Jurkat, Clone E6-1 (cell line): ENCODE measurements around the gene PPCDC.

Experiments used
- DNase-seq: peaks from one replicate; pipeline ENCODE4 v3.0.0-alpha.2; 2011; ENCODE audit warnings: low read depth, low spot score
- H3K4me3 ChIP-seq: 2 replicates; pipeline ENCODE4 v1.5.1; 2011; ENCODE audit warnings: mild to moderate bottlenecking, low read length, control low read depth, moderate library complexity

The PPCDC gene

GRCh38 chr15:75037685-75038084, 14.3 kb downstream of the PPCDC start:
- DNase-seq, result no peak
- no peak overlapping the region for H3K4me3 ChIP-seq

DNA sequence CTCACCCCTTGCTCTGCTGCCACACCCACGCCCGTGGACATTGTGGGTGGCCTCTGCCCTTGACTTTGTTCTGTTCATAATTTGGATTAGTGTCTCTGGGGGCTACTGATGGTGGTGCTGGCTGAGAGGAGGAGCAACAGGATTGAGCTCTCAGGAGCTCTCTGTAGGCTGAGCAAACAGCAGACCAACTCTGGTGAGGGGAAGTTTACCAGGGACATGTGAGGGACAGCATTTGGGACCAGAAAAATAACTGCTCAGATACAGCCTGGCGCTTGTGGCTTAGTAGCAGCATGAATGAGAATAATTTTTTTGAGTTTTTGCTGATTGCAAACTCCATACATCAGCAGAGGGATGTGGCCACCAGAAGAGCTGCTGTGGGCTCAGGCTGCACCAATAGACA, 14.8 kb downstream of the PPCDC start:
- H3K4me3 ChIP-seq, result no peak overlapping the region
- no peak for DNase-seq

DNA sequence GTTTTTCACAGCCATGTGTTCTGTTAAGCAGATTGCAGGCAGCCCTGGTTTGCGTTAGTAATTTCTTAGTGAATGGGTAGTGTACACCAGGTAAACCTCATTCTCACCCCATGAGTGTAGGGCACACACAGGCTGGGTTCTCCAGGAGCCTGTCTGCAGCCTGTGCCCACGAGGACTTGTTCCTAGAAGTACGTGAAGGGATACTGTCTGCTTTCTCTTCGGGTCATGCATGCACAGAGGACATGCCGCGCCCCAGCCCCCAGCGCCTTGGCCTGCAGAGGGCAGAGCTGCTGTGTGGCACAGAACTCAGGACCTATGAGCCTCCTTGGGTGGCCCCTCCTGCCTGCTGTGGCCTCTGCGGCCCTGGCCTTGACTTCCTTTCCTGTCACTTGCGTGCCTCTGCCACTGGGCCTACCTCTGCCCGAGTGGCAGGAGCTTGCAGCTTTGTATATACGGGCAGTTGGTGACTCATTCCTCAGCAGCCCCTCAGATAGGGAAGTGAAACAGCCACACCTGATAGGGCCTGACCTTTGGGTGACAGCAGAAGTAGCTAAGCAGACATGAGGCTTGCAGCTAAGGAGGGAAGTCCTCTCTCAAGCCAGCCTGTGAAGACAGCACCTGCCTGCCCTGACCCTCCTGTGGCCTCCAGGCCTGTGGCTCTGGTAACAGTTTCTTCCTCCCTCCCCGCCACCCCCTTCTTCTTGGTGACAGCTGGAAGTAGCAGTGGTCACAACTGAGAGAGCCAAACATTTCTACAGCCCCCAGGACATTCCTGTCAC, 19.5 kb downstream of the PPCDC start:
- no peak overlapping the region for H3K4me3 ChIP-seq
- DNase-seq, result no peak

DNA sequence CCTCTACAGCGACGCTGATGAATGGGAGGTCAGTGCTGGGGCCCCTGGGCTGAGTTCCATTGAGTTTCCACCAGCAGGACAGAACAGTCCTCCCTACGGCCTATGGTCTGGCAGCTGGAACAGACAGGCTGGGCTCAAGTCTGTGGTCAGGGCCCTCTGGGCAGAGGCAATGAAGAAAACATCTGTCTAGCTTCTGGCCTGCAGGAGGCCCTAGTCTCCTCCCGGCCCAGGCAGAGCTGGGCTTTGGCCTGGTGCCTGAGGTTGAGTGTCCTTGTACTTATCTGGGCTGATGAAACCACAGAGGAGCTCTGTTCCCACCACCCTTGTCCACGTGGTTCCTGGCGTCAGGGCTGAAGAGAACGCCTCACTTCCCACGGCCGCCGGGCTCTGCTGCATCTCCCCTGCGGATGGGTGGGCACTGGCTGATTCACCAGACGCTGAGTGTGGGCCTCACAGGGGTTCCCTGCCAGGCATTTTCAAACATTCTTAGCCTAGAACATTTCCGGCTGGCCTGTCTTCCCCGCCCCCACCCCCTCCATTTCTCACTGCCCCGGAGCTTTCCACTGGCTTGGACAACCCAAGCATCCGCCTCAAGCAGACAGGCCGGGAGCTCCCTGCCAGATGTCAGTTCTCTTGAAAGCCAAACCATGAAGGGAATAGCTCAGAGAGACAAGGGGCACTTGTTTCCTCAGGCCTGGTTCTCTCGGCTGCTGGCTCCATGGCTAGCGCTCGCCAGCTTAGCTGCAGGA, 20.3 kb downstream of the PPCDC start:
- no peak overlapping the region for H3K4me3 ChIP-seq
- no peak for DNase-seq

GRCh38 chr15:75044258-75044878, 21.0 kb downstream of the PPCDC start:
- DNase-seq, result no peak
- no peak overlapping the region for H3K4me3 ChIP-seq

DNA sequence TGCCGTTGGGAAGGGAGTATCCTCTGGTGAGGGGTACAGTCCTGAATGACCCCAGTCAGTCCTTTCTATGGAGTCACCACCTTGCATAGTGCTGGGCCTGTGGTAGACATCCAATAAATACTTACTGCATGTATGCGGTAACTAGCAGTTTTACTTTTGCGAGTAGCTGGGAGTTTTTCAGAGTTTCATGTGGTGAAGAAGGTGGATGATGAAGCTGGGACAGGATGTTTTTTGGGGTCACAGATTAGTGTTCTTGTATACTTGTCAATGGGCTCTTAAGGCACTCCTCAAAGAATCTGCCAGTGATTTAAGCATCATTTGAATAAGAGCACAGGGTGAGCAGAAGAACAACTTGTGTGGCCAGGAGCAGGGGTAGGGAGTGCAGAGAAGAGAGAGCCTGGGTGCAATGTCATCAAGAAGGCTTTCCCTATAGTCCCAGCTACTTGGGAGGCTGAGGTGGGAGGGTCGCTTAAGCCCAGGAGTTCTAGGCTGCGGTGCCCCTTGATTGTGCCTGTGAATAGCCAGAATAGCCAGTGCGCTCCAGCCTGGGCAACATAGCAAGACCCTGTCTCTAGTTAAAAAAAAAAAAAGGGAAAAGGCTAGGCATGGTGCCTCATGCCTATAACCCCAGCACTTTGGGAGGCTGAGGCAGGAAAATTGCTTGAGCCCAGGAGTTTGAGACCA, 22.1 kb downstream of the PPCDC start:
- no peak overlapping the region for H3K4me3 ChIP-seq
- no peak for DNase-seq

DNA sequence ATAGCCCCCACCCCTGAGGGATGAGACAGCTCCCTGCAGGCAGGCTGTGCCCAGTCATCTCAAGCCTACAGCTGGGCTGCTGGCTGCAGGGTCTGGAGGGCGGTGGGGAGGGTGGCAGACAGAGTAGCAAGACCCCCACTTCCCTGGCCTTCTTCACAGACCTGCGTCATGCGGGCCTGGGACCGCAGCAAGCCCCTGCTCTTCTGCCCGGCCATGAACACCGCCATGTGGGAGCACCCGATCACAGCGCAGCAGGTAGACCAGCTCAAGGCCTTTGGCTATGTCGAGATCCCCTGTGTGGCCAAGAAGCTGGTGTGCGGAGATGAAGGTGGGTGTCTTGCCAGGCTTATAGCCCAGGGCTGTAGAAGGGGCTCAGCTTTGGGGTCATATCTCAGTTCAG, 25.0 kb downstream of the PPCDC start:
- DNase-seq, result no peak
- no peak overlapping the region for H3K4me3 ChIP-seq

DNA sequence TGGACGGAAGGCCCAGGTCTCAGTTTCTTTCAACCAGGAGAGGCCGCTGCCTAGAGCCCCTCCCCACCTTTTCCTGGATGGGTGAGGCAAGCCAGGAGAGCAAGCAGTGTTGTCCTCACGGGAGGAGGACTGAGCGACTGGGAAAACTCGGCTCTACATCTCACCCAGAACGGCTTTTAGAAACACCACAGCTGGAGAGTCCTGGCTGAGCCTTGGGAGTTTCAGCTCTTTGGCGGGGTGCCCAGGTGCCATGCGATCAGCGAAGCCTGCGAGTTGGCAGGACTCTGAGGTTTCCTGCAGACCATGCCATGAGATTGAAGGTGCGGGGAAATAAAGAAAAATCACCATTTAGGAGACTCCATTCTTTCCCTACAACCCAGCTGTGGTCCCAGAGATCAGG, 26.0 kb downstream of the PPCDC start:
- no peak for DNase-seq
- no peak overlapping the region for H3K4me3 ChIP-seq

- DNase-seq, result no peak
- no peak overlapping the region for H3K4me3 ChIP-seq
Measured at GRCh38 chr15:75050283-75050682, 26.9 kb downstream of the PPCDC start.

- no peak for DNase-seq
- no peak overlapping the region for H3K4me3 ChIP-seq
Measured at GRCh38 chr15:75051191-75051608, 27.8 kb downstream of the PPCDC start.

DNA sequence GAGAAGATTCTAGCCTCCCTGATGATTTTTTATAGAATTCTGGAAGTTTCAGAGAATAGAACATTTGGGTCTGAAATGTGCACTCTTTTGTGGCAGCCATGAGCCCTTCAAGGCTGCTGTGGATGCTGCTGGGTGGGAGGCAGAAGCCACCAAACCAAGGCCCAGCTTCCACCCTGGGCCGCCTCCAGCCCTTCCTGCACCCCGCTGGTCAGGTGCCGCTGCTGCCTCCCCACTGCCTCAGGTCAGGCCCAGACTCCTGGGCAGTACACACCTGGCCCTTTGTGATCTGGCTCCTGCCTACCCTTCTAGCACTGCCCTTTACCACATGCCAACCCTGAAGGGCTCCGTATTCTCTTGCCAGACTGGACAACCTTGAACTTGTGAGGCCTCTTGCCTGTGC, 28.3 kb downstream of the PPCDC start:
- H3K4me3 ChIP-seq, result no peak overlapping the region
- no peak for DNase-seq

- no peak for DNase-seq
- no peak overlapping the region for H3K4me3 ChIP-seq
Measured at GRCh38 chr15:75052972-75053747, 29.8 kb downstream of the PPCDC start.

DNA sequence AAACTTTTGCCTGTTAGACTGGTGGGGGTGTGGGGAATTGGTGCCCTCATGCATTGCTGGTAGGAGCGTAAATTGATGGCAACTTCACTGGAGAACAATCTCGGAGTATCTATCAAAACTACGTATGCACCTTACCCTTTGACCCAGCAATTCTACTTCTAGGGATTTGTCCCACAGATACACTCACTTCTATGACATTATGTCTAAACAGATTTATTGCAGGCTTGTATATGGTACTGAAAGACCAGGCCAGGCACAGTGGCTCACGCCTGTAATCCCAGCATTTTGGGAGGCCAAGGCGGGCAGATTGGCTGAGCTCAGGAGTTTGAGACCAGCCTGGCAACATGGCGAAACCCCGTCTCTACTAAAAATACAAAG, 30.3 kb downstream of the PPCDC start:
- DNase-seq, result no peak

DNA sequence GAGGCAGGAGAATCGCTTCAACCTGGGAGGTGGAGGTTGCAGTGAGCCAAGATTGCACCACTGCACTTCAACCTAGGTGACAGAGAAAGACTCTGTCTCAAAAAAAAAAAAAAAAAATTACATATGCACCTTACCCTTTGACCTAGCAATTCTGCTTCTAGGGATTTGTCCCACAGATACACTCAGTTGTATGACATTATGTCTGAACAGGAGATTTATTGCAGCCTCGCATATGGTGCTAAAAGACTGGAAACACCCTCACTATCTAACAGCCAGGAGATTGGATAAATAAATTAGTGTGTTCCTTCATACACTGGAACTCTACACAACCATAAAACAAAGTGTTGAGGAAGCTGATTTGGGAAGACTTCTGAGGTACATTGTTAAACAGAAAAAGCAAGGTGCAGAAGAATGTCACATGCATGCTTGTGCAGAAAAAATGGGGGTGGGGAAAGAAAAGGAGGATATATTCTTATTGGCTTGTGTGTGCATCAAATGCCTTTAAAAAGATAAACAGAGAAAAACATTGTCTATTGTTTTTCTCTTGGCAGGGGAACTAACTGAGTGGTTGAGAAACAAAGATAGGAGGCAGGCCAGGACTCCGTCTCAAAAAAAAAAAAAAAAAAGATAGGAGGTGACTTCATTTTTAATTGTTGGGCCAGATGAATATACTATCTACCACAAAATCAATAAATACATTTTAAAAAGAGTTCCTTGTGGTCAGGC, 30.9 kb downstream of the PPCDC start:
- DNase-seq, result no peak
- no peak overlapping the region for H3K4me3 ChIP-seq

More for the DNA sequence above, 30.3 kb downstream of the PPCDC start:
- H3K4me3 ChIP-seq, result no peak overlapping the region

GRCh38 chr15:75056036-75056435, 32.6 kb downstream of the PPCDC start:
- no peak overlapping the region for H3K4me3 ChIP-seq
- no peak for DNase-seq

DNA sequence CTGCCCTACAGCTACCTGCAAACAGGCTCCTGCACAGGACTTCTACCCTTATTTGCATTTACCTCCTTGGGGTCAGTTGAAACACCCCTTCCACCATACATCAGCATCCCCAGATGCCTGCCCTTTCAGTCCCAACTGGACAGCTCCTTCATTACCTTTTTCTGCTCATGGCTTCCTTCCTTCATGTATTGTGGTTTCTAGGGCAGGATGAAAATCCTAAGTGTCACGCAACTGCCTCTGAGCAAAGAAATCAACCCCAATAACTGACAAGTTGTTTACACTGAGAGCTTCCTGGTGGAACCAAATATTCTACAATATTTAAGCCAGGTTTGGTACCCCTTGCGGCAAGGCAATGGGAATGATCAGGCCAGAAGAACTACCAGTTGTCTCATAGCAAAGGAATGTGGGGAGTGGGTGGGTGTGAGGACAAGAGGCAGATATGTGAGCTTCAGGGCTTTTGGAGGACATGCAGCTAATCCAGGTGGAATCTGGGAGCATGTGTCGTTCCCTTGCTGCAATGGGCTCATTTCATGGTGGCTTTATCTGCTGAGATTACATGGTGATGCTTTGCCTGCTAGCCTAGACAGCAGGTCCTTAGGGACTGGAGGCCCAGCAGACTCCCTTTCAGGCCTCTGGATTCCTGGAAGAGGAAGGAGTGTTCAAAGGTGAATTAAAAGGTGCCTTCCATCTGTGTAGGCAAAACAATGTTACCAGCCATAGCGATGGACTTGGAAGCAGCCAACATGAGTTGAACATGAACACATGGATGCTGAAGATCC, 34.9 kb downstream of the PPCDC start:
- no peak overlapping the region for H3K4me3 ChIP-seq
- no peak for DNase-seq

DNA sequence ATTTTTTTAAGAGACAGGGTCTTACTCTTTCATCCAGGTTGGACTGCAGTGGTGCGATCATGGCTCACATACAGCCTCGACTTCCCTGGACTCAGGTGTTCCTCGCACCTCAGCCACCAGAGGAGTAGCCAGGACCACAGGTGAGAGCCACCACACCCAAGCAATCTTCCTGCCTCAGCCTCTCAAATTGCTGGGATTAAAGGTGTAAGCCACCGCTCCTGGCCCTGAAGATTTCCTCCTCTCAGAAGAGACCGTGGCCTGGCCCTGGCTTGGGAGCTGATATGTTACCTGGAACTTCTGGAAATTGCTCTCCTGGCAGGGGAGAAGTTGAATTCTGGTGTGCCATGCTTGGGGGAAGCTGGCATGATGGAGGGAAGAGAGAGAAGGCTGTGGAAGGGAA, 36.2 kb downstream of the PPCDC start:
- no peak for DNase-seq

GRCh38 chr15:75061272-75061671, 37.9 kb downstream of the PPCDC start:
- H3K4me3 ChIP-seq, result no peak overlapping the region
- no peak for DNase-seq

More for the DNA sequence above, 36.2 kb downstream of the PPCDC start:
- H3K4me3 ChIP-seq, result no peak overlapping the region
